Right hindlimb (tissue), 1 donor: ENCODE results near the gene IL36B.

Experiments
- DNase-seq: peaks from one replicate; pipeline ENCODE4 v3.0.0-alpha.2; 2018

IL36B gene

GRCh38 chr2:113050921-113051895 lies 1.5 kb downstream of the IL36B start:
- no peak for DNase-seq

GRCh38 chr2:113046465-113046864 lies 6.2 kb downstream of the IL36B start:
- no peak for DNase-seq

- DNase-seq, result no peak
Measured at GRCh38 chr2:113041871-113042270, 10.8 kb downstream of the IL36B start.

- no peak for DNase-seq
Measured at GRCh38 chr2:113039719-113040118, 12.9 kb downstream of the IL36B start.

GRCh38 chr2:113039158-113039557 lies 13.5 kb downstream of the IL36B start:
- DNase-seq, result no peak

- DNase-seq, result no peak
Measured at GRCh38 chr2:113038291-113038690, 14.4 kb downstream of the IL36B start.

- DNase-seq, result no peak
Measured at GRCh38 chr2:113036763-113037162, 15.9 kb downstream of the IL36B start.

- no peak for DNase-seq
Measured at GRCh38 chr2:113034016-113034415, 18.7 kb downstream of the IL36B start.

- no peak for DNase-seq
Measured at GRCh38 chr2:113032737-113033136, 19.9 kb downstream of the IL36B start.

GRCh38 chr2:113028112-113028511 lies 24.6 kb downstream of the IL36B start:
- DNase-seq, result no peak

- no peak for DNase-seq
Measured at GRCh38 chr2:113027691-113028090, 25.0 kb downstream of the IL36B start.

- DNase-seq, result no peak
Measured at GRCh38 chr2:113025737-113026136, 26.9 kb downstream of the IL36B start.

- no peak for DNase-seq
Measured at GRCh38 chr2:113024764-113025163, 27.9 kb downstream of the IL36B start.

- no peak for DNase-seq
Measured at GRCh38 chr2:113021312-113021711, 31.4 kb downstream of the IL36B start.

GRCh38 chr2:113018509-113018908 lies 34.2 kb downstream of the IL36B start:
- no peak for DNase-seq

GRCh38 chr2:113015655-113016054 lies 37.0 kb downstream of the IL36B start:
- DNase-seq, result no peak

- no peak for DNase-seq
Measured at GRCh38 chr2:113015042-113015441, 37.6 kb downstream of the IL36B start.

- no peak for DNase-seq
Measured at GRCh38 chr2:113014067-113014466, 38.6 kb downstream of the IL36B start.

- DNase-seq, result no peak
Measured at GRCh38 chr2:113013336-113013661, 39.4 kb downstream of the IL36B start.

GRCh38 chr2:113012436-113013335 lies 40.0 kb downstream of the IL36B start:
- DNase-seq, result no peak

- DNase-seq, result no peak
Measured at GRCh38 chr2:113011108-113011507, 41.6 kb downstream of the IL36B start.

- no peak for DNase-seq
Measured at GRCh38 chr2:113010088-113010487, 42.6 kb downstream of the IL36B start.

GRCh38 chr2:113009622-113010021 lies 43.0 kb downstream of the IL36B start:
- DNase-seq, result no peak

- no peak for DNase-seq
Measured at GRCh38 chr2:113007250-113007649, 45.4 kb downstream of the IL36B start.
